ENCODE results near the gene PHACTR3.

Gene PHACTR3

DNA sequence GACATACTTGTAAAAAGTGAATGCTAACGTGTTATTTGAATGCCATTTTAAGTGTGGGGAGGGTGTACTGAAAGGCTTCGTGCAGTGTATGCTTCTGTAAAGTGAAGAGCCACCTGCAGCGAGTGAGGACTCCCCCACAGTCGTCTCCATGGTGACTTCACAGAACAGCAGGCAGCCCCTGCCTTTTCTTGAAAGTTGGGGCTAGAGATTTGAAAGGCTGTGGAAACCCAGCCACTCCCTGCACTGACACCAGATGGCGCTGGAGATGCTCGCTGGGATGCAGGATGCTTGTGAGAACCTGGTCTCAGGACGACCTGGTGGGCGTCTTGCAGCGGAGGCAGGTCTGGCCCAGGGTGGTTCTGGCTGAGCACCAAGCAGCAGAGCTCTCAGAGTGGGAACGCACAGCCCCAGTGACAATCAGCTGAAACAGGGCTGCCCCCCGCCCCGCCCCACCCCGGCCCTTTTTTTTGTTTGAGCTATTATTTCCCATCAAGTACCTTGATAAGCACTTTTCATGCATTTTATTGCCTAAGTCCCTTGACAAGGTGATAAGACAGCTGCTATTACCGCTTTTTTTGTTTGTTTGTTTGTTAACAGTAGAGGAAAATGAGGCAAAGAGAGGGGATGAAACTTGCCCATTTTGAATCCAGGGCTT, 178.8 kb downstream of the PHACTR3 start:
- peak; percentile 94 for TF ChIP-seq CTCF (conservative IDR thresholded peaks at IDR 0.05)
- TF ChIP-seq ZFX (IDR thresholded peaks at IDR 0.05), result no peak

DNA sequence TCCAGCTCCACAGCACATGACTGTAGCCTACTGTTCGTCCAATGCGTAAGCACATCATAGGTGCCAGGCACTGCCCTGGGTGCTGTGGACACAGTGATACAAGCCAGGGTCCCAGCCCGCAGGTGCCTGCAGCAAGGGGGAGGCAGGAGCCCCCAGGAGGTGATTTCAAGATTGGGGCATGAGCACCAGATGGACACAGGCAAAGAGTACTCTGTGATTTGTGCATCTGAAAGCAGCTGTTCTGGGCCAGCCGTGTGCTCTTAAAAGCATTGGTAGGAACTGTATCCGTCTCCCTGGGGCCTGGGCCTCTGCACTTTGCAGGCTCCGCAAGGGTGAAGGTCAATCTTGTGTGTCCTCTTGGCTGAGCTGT, 179.3 kb downstream of the PHACTR3 start:
- H3K27ac ChIP-seq, result no peak overlapping the region
- TF ChIP-seq ZFX (IDR thresholded peaks at IDR 0.05), result no peak
- no peak for TF ChIP-seq CTCF (conservative IDR thresholded peaks at IDR 0.05)

More for the DNA sequence above, 178.8 kb downstream of the PHACTR3 start:
- no peak overlapping the region for H3K27ac ChIP-seq

DNA sequence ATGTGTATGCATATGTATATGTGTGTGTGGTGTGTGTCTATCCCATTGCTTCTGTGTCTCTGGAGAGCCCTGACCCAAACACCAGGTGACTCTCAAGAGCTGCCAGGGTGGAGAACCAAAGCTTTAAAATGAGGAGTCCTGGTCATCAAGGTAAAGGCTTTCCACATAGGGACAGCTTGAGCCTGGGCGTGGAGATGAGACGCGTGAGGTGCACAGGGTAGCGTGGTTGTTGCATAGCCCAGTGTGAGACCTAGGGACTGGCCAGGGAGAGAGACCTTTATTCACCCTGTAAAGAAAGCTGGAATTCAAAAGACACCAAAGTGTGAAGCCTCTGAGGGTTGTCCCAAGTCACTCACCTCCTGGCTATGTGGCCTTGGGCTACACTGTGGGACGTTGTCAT, 180.0 kb downstream of the PHACTR3 start:
- no peak overlapping the region for H3K27ac ChIP-seq
- no peak for TF ChIP-seq CTCF (conservative IDR thresholded peaks at IDR 0.05)
- TF ChIP-seq ZFX (IDR thresholded peaks at IDR 0.05), result no peak

DNA sequence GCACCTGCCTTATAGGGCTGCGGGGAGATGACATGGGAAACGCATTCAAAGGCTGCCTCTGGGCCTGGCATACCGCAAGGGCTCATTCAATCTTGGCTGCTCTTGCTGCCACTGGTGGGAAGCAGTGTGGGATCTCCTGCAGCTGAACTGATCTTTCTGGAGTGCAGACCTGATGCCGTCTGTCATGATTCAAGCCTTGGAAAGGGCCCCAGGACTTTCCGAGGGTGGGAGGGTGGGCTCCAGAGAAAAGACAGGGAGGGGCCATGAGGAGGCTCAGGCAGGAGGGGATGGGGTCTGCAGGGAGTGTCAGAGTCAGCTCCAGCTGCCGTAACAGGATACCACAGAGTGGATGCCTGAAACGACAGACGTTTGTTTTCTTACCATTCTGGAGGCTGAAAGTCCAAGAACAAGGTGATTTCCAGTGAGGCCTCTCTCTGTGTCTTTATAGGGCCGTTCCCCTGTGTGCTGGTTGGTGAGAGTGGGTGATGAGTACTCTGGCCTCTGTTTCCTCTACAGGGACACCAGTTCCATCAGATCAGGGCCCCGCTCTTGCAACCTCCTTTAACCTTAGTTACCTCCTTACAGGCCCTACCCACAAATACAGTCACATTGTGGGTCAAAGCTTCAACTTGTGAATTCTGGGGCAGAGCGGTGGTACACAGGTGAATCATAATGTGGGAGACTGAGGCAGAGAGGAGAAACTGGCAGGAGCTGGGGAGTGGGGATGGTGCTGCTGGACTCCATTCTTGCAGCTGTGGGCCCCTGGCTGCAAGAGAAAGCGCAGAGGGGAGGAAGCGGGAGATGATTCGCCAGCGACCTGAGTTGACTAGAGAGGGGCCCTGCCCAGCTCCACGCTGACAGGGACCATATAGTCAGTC, 180.7 kb downstream of the PHACTR3 start:
- no peak overlapping the region for H3K27ac ChIP-seq
- TF ChIP-seq ZFX (IDR thresholded peaks at IDR 0.05) (no peak), CTCF (conservative IDR thresholded peaks at IDR 0.05) (no peak)

GRCh38 chr20:59785669-59785959, 181.3 kb downstream of the PHACTR3 start:
- H3K27ac ChIP-seq, result no peak overlapping the region
- TF ChIP-seq ZFX (IDR thresholded peaks at IDR 0.05), result no peak
- TF ChIP-seq CTCF (conservative IDR thresholded peaks at IDR 0.05), result no peak

- H3K27ac ChIP-seq, result no peak overlapping the region
- no peak for TF ChIP-seq ZFX (IDR thresholded peaks at IDR 0.05)
- no peak for TF ChIP-seq CTCF (conservative IDR thresholded peaks at IDR 0.05)
Measured at GRCh38 chr20:59785986-59786795, 181.9 kb downstream of the PHACTR3 start.

All from C4-2B (cell line).